Measurements from ENCODE around the gene DNAAF8. TPM values are rescaled to one million over a fixed set of nuclear protein-coding genes. Genes with fewer than 3 reads are reported as not detected.

The DNAAF8 gene
- total RNA-seq, 1 experiment from 2014 or later = 2.4 TPM

GRCh38 chr16:4700997-4701743 is 33.2 kb upstream of the DNAAF8 start:
- Histone ChIP-seq H3F3A (ENCODE audit: insufficient read depth, low read depth) (peaks cover 9% of the 10 kb centered on the region; the same call in 1 of the 2 replicates), H3K4me1 (replicated peaks; ENCODE audit: insufficient read depth) (no peaks in the 10 kb centered on the region), H3K9me2 (ENCODE audit: insufficient read depth) (no peaks in the 10 kb centered on the region), H4K20me1 (ENCODE audit: insufficient read depth) (no peaks in the 10 kb centered on the region), H3K79me2 (ENCODE audit: low read depth) (no peaks in the 10 kb centered on the region), H3K4me3 (no peak overlapping the region), H3K27me3 (ENCODE audit: insufficient read depth, low read depth) (no peaks in the 10 kb centered on the region), H3K36me3 (ENCODE audit: low read depth) (no peaks in the 10 kb centered on the region; the same call in 1 of the 2 replicates), H3K4me2 (no peak overlapping the region), H3K27ac (no peak overlapping the region), H3K9me3 (ENCODE audit: insufficient read depth, low read depth) (no peaks in the 10 kb centered on the region), H2AFZ (no peak overlapping the region)
- intact Hi-C loops (cut with micrococcal nuclease; ENCODE audit: unreplicated experiment) = no loop called here
- no peak for TF ChIP-seq EZH2 (IDR thresholded peaks at IDR 0.05; ENCODE audit: low read depth)
- TF ChIP-seq CTCF (conservative IDR thresholded peaks at IDR 0.05) = no peak
- no TSS peak for BruUV-seq (replicated peaks)
- CTCF ChIA-PET = interaction anchor here (0.6 kb wide), 1 partner anchor 194 kb away, joined by 9 read pairs; no protein-coding TSS in a partner anchor
- POLR2A ChIA-PET (ENCODE audit: unreplicated experiment) = no interaction called here
- DNase-seq = no peak

GRCh38 chr16:4701791-4702465 is 32.4 kb upstream of the DNAAF8 start:
- TF ChIP-seq CTCF (conservative IDR thresholded peaks at IDR 0.05) (no peak), EZH2 (IDR thresholded peaks at IDR 0.05; ENCODE audit: low read depth) (no peak)
- Histone ChIP-seq H3F3A (ENCODE audit: insufficient read depth, low read depth) (peaks cover 9% of the 10 kb centered on the region; the same call in 1 of the 2 replicates), H3K4me3 (no peak overlapping the region), H3K27ac (no peak overlapping the region), H3K27me3 (ENCODE audit: insufficient read depth, low read depth) (no peaks in the 10 kb centered on the region), H3K9me2 (ENCODE audit: insufficient read depth) (no peaks in the 10 kb centered on the region), H4K20me1 (ENCODE audit: insufficient read depth) (no peaks in the 10 kb centered on the region), H3K36me3 (ENCODE audit: low read depth) (no peaks in the 10 kb centered on the region; the same call in 1 of the 2 replicates), H3K9me3 (ENCODE audit: insufficient read depth, low read depth) (no peaks in the 10 kb centered on the region), H3K4me1 (replicated peaks; ENCODE audit: insufficient read depth) (no peaks in the 10 kb centered on the region), H3K79me2 (ENCODE audit: low read depth) (no peaks in the 10 kb centered on the region), H3K4me2 (no peak overlapping the region), H2AFZ (no peak overlapping the region)
- CTCF ChIA-PET = interaction anchor here (0.5 kb wide), 1 partner anchor 222 kb away, joined by 6 read pairs; no protein-coding TSS in a partner anchor
- BruUV-seq (replicated peaks) = no TSS peak
- intact Hi-C loops (cut with micrococcal nuclease; ENCODE audit: unreplicated experiment) = no loop called here
- POLR2A ChIA-PET (ENCODE audit: unreplicated experiment) = no interaction called here
- DNase-seq = no peak

- no peaks in the 10 kb centered on the region for H3K9me3 ChIP-seq (ENCODE audit: insufficient read depth, low read depth)
- no peaks in the 10 kb centered on the region for H3K4me1 ChIP-seq (replicated peaks; ENCODE audit: insufficient read depth)
- H3K27ac ChIP-seq = no peak overlapping the region
- peaks cover 7% of the 10 kb centered on the region; the same call in 1 of the 2 replicates for H3F3A ChIP-seq (ENCODE audit: insufficient read depth, low read depth)
- no peaks in the 10 kb centered on the region for H3K79me2 ChIP-seq (ENCODE audit: low read depth)
- H2AFZ ChIP-seq = no peak overlapping the region
- BruUV-seq (replicated peaks) = no TSS peak
- H3K27me3 ChIP-seq (ENCODE audit: insufficient read depth, low read depth) = no peaks in the 10 kb centered on the region
- H3K4me3 ChIP-seq = no peak overlapping the region
- TF ChIP-seq CTCF (conservative IDR thresholded peaks at IDR 0.05) (no peak), EZH2 (IDR thresholded peaks at IDR 0.05; ENCODE audit: low read depth) (no peak)
- ChIA-PET POLR2A (ENCODE audit: unreplicated experiment) (no interaction called here), CTCF (interaction anchor here (0.5 kb wide), 1 partner anchor 223 kb away, joined by 6 read pairs; no protein-coding TSS in a partner anchor)
- H3K36me3 ChIP-seq (ENCODE audit: low read depth) = peaks cover 1% of the 10 kb centered on the region; the same call in 1 of the 2 replicates
- intact Hi-C loops (cut with micrococcal nuclease; ENCODE audit: unreplicated experiment) = no loop called here
- DNase-seq = no peak
- no peaks in the 10 kb centered on the region for H4K20me1 ChIP-seq (ENCODE audit: insufficient read depth)
- no peak overlapping the region for H3K4me2 ChIP-seq
- no peaks in the 10 kb centered on the region for H3K9me2 ChIP-seq (ENCODE audit: insufficient read depth)
Observed at GRCh38 chr16:4702466-4702808, 31.9 kb upstream of the DNAAF8 start.

All from PC-9 (cell line).